HG03280 (cell line): ENCODE measurements around the gene PRKAG1.

Experiments
- ATAC-seq: cut with Tn5 transposase; IDR thresholded peaks from one replicate; pipeline ENCODE4 v1.9.1; 2021; ENCODE audit warnings: mild to moderate bottlenecking, moderate library complexity; ENCODE audit not compliant: unreplicated experiment

PRKAG1 gene

DNA sequence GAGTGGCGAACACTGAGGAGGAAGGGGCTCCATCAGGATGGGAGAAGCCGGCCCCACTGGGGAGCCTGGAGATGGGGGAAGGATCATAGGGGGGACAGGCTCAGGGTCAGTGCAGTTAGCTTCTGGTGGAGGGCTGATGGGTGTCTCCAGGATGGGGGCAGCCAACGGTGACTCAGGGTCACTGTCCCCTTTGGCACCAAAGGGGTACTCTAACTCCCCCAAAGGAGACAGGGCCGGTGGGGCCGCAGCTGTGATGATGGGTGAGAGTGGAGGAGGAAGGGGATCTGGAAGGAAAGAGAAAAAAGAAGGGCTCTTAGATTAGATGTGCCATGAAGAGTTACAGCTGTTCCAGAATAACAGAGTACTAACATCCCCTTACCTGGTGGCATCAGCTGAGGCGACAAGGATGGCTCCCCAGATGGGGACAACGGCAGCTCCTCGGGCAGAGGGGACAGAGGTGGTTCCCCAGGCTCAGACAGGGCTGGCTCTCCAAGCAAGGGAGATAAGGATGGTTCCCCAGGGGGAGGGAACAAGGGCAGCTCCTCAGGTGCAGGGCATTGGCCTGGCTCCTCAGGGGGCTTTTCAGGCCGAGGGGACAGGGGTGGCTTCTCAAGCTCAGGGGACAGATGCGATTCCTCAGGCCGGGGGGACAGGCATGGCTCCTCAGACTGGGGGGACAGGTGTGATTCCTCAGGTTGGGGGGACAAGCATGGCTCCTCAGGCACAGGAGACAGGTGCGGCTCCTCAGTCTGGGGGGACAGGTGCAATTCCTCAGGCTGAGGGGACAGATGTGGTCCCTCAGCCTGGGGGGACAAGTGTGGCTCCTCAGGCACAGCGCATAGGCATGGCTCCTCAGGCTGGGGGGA, 32.2 kb upstream of the PRKAG1 start:
- no peak for ATAC-seq

DNA sequence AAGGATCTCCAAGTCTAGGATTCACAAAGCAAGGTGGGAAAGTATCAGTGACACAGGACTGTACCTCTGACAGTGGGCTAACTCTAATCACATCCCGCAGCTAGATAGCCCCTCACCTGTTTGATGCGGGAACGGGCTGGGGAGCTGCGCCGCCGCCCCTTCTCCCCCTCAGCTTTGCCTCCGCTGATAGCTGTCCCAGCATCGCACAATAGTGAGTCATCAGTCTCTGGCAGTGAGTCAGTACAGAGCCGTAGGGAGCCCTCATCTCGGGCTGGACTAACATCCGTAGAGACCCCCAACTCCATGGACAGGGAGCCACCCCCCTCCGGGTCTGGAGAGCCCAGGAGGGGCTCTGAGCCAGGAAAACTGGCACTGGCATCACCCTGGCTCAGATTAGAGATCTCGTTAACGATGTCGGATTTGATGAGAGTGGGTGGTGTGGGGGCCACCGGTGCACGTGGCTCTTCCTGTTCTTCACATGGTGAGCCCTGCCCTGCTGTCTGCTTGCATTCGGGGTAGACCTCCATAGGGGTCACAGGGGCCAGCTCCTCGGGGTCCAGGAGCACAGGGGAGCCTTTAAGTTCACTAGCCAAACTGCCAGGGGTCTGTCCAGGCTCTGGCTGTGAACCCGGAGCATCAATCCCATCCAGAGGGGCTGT, 31.1 kb upstream of the PRKAG1 start:
- ATAC-seq, result no peak

DNA sequence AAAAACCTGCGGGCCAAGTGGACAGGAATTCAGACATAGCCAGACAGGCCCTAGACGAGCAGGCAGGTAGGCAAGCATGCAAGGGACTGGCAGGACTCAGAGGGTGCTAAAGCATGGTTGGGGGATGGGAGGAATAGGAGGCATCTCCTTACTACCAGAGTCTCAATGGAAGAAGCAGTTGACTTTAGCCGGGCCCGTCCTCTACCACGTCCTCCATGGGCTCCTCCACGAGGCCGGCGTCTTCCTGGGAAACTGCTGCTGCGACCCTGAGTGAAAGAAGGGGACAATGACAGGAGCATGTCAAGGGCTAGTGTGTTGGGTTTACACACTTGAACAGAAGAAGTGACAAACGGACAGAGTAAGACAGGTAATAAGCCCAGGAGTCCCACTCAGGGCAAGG, 30.4 kb upstream of the PRKAG1 start:
- ATAC-seq, result no peak

DNA sequence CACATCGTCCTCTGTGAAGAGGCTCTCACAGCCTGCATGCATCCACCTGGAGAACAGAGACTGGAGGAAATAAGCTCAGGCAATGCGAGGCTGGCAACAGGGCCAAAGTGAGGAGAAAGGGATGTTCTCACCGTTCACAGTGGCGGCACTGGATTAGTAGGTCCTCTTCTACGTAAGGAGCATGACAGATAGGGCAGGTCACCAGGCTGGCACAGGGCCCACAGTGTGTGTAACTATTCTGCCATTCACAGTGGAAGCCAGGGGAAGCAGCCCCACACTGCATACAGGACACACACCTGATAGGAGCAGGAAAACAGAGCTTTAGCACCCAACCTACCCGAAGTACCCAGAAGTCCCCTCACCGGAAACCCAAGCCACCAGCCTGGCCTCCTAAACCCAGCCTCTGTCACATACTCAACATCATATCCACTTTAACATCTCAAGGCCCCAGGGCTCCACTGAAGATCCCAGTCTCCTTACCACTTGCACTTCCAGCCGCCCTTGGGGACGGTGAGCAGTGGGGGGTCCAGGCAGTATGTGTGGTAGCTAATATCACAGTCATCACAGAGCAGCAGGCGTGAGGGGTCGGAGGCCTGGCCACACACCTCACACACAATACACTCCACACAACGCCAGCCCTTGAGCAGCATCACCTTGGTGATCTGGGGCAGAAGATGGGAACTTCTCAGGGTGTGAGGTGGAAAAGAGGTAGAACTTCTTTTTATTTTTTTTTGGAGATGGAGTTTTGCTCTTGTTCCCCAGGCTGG, 27.7 kb upstream of the PRKAG1 start:
- ATAC-seq, result no peak

DNA sequence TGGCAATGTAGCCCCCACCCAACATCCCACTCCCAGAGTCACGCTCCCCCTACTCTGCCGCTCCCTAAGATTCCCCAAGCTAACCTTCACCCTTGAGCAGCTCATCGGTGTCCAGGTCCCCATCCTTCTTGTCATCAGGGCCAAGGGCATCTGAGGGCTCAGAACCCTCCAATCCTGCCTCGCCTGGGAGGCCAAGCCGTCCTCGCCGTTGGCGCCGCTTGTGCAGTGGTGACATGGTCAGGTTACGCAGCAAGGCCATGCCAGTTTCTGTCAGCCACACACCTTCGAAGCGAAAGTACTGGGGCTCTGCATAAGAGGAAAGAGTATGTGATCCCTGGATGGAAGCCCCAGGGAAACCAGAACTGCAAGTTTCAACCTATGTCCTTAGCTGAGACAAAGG, 26.1 kb upstream of the PRKAG1 start:
- no peak for ATAC-seq

DNA sequence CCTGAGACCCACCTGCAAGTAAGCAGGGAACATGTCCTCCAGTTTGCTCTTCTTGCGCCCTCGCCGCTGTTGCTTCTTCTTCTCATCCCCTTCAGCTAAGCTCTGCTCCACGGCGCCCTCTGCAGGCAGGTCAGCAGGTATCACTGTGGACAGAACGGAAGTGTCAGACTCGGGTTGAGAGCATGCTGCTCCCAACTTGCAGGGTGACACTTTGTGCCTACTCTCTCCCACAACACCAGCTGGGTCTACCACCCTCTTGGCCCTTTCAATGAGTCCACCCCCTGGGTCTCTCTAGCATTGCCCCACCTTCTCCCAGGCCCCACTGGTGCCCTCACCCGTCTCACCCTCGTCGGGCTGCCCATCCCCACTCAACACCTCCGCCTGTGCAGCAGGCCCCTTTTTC, 25.3 kb upstream of the PRKAG1 start:
- ATAC-seq, result no peak

DNA sequence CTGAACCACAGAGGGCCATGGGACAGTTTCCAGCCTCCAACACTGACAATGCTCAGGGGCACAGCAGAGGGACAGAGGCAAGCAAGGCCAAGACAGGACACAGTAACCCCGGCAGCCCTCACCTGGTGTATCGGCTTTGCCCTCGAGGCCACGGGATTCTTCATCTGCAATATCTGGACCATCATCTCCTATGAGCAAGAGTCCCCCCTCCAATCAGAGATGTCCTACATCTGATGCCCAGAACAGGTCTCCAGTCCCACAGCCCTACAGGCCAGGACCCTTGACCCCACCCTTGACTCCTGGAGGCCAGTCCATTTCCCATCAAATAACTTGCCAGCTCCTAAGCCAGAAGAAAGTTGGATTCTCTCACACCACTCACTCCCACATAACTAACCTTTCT, 24.7 kb upstream of the PRKAG1 start:
- no peak for ATAC-seq

DNA sequence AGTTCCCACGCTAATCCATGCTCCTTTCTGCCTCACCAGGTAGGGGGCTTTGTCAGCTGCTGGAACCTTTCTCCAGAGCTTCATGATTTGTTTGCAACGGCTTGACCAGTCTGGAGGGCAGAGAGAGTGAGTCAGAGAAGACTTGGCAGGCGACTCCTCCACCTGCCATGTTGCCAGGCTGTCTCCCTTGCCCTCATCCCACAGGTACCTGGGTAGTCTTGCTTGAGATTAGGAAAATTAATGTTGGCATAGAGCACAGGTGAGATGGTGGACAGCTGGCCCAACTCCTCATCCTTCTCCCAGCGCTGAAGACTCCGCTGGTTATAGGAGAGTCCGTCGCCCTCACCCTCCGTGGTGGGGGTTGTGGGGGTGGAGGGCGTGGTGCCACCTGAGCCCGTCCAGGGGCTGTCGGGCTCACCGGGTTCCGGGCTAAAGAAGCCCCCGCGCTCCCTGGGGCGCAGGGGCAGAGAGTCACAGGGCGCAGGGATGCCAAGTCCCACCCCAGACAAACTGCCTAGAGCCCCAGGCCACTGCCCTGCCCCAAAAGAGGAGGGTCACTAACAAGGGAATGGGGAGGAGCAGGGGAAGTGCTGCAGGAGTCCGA, 23.4 kb upstream of the PRKAG1 start:
- ATAC-seq, result no peak

DNA sequence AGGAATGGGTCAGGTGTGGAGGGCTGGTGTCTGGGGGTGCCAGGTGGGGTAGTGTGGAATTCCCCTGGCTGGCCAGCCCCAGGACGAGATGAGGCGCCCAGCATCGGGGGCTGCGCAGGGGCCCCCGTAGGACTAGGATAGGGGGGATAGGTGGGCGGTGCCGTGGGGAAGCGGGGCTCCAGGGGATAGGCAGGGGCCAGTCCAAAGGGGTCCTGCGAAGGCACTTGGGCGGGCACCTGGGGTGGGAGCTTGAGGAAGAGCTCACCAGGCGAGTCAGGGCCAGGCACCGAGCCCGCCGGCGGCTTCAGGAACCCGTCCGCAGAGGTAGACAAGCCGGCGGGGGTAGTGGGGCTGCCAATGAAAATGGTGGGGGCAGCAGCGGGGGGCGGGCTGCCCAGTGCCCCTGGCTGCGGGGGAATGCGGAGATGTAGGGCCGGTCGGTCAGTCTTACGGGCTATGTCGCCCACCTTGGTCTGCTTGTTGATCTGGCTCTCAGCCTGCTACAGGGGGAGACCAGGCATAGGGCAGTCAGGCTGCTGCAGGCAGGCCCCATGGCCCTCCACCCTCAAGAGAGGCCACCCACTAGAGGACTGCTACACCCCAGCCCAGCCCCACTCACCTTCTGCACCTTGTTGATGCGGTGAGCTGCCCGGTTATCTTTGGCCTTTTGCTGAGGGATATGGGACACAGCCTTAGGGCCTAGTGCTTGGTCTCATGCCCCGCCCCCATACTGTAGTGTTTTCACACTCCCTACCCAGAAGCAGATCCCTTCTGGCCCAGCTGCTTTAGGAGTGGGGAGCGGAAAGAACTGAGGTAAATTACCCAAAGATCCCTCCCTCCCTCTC, 22.7 kb upstream of the PRKAG1 start:
- ATAC-seq, result no peak

DNA sequence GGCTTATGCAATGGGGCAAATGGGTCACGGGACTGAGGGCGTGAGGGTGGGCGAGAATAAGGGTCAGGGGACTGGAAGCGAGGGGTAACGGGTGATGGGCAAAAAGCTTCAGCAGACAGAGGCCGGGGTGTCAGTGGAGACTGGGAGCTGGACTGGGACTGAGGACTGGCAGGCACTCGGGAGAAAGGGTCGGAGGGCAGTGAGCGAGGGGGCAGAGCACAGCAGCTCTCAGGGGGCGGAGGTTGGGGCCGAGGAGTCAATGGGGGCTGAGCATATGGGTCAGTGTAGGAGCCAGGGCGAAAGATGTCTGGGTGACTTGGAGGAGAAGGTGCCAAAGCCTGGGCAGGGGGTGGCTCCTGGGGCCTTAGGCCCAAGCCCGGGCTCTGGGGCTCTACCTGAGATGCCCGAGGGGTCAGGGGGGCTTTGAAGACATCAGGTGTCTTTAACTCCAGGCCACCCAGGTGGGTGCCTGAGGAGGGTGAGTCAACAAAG, 21.8 kb upstream of the PRKAG1 start:
- no peak for ATAC-seq

DNA sequence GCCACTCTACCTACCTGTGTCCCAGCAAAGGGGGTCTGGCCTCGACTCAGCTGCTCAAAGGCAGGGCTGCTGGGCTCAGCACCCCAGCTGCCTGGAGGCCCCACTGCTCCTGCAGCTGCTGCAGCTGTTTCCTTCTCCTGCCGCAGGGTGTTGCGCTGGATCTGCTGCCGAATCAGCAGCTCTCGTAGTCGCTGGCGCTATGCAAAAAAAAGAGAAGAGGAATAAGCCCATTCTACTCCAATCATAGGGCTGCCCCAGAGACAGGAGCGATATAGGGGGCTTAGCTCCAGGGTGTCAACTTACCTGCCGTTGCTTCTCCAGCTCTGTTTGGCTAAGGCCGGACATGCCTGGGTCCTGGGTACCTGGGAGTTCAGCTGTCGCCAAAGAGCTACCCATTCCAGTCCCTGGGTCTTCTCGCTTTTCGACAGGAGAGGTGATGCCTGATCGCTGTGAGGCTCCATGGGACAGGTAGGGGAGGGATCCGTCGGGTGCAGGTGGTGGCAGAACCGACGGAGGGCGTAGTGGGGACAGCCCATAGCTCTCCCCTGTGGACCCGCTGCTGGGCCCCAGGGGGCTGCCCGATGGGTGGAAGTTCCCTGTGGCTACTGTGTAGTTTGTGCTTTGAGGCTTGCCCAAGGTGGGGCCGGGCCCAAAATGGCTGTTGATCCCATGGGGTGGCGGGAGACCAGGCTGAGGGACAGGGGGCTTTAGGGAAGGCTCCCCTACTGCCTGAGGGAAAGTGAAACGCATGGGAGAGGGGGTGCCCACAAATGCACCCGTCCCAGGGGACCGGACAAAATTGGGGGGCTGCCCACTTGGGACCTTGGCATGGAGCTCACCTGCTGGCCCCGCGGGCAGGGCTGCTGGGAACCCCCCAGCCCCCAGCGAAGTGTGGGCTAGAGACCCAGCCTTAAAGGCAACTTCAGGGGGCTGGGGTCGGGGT, 21.1 kb upstream of the PRKAG1 start:
- no peak for ATAC-seq

DNA sequence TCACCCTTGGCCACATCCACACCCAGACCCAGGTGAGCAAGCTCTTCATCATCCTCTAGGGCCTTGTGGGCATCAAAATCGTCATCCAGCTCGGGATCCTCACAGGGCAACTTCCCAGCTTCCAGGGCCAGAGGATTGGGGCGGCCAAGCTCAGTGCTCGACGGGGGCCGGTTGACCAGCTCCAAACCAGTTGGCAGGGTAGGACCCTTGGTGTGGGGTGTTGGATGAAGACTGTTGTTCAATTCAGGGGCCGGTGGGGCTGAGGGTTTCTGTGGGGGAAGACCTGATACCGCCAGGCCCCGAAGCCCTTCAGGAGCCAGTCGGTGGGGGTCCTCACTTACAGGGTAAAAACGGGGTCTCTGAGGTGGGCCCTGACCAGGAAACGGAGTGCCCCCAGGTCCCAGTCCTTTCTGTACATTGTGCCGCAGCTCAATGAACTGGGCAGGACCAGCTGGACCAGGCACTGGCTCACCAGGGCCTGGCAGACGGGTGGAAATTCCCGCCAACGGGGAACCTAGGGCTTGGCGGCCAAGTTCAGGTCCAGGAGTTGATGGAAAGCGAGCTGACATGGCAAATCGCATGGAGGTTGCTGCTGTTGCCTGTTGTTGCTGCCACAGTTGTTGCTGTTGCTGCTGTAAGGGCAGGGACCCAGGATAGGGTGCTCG, 19.8 kb upstream of the PRKAG1 start:
- no peak for ATAC-seq

DNA sequence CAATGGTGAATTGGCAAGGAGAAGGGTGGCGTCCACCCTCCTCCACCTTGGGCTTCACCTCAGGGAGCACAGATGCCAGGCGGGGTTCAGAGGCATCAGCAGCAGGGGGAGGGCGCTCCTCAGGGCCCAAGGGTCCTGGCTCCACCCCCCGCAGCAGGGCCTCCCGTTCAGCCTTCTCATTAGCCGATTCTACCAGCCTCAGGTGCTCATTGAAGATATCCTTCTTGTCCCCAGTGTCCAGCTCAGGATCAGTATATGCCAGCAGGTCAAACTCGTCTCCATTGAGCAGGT, 19.3 kb upstream of the PRKAG1 start:
- no peak for ATAC-seq

DNA sequence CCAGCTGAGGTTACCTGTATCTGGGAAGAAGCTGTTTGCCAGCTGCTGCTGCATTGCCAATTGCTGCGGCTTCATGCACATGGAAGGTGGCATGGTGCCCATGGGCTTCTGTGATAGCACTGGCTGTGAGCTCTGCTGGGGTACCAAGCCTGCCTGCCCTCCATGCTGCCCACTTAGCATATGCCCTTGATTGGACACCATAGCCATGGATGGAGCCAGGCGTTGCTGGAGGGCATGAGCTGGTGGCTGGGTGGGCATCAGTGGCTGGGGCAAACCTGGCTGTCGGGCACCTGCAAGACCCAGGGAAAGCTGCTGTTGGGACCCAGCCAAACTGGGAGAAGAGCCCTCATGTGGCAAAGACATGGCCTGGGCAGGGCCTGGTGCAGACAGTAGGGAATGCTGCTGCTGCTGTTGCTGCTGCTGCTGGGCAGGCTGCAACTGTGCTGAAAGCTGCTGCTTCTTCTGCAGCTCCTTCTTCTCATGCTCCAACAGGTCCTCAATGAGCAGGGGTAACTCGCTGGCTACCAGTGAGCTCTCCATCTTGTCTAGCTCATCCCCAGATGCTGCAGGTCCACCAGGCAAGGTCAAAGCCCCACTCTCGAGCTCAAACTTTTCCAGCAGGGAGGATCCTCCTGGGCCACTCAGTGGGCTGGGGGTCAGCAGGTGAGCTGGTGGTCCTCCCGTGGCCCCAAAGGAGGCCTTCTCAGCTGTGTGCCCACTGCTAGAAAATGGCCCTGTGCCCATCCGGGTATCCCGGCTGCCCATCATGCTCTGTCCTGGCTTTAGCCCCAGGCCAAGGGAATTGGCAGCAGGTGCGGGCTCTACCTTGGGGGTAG, 18.8 kb upstream of the PRKAG1 start:
- no peak for ATAC-seq

DNA sequence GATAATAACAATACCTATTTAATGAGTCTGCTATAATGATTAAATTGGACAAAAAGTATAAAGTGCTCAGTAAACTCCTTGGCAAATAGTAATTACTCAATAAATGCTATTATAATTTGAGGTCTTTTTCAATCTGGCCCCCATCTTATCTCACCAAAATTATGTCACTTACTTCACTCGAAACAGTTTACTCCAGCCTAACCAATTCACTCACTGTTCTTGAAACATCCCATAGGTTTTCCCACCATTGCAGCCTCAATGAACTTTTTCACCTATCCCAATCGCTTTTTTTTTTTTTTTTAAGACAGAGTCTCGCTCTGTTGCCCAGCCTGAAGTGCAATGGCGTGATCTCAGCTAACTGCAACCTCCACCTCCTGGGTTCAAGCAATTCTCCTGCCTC, 17.5 kb upstream of the PRKAG1 start:
- no peak for ATAC-seq

DNA sequence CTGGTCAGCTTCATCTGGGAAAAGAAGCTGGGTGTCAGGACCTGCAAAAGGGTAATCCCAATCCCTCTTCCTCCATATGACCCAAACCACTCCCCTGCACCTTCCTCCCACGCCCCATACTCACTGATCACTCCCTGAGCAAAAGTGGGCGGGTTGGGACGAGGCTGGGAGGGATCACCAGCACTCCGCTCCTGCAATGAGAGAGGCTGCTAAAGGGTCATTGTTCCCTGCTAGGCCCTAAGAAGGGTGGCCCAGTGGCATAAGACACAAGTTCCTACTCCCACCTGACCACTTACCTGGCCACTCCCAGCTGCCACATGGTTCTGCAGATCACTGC, 15.7 kb upstream of the PRKAG1 start:
- no peak for ATAC-seq

DNA sequence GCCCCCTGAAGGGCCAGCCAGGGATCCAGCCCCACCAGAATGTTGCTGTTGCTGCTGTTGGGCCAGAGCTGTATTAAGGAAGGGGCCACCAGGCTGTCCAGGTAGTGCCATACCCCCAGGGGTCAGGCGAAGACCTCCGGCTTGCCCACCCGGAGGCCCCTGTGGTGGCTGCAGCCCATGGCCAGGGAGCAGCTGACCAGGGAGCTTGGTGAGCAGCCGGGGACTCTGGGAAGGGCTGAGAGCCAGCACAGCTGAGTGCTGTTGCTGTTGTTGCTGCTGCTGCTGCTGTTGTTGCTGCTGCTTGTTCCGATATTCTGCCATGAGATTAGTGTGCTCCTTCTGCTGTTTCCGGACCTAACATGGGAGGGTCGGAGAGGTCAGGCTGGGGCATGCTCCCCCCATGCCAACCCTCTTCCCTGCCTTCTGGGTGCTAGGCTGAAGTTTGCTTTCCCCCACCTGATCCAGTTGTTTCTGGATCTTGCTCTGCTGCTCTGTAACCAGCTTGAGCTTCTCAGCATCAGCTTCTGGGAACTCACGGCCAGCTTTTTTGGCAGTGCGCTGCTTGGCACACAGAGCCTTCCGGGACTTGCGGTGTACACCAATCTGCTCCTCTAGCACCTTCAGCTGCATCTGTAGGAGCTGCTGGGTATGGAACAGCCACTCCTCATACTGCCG, 15.2 kb upstream of the PRKAG1 start:
- no peak for ATAC-seq
